A549 (cell line): ENCODE data around the gene MGRN1.

Source experiments
- BHLHE40 ChIP-seq: IDR thresholded peaks from 2 replicates; pipeline ENCODE4 v1.6.1; 2012; ENCODE audit warnings: low read depth, low read length, inconsistent platforms
- CHD4 ChIP-seq: fragments of 200-600 bp; sonication (generic); IDR thresholded peaks from 2 replicates; pipeline ENCODE4 v1.6.1; 2016; ENCODE audit warnings: antibody characterized with exemption, mild to moderate bottlenecking, borderline replicate concordance
- ESRRA ChIP-seq: fragments of 150-350 bp; IDR thresholded peaks from 2 replicates; pipeline ENCODE4 v1.6.1; 2014; ENCODE audit warnings: mild to moderate bottlenecking, low read length, borderline replicate concordance
- HDAC2 ChIP-seq: fragments of 200-600 bp; sonication (generic); IDR thresholded peaks from 2 replicates; pipeline ENCODE4 v1.6.1; 2016
- KDM1A ChIP-seq: fragments of 200-600 bp; sonication (generic); IDR thresholded peaks from 2 replicates; pipeline ENCODE4 v1.6.1; 2016; ENCODE audit warnings: low read depth, mild to moderate bottlenecking
- KDM5A ChIP-seq: fragments of 200-600 bp; sonication (generic); IDR thresholded peaks from 2 replicates; pipeline ENCODE4 v1.6.1; 2016; ENCODE audit warnings: antibody characterized with exemption, mild to moderate bottlenecking
- MYC ChIP-seq: IDR thresholded peaks from 2 replicates; pipeline ENCODE4 v1.6.1; 2012; ENCODE audit warnings: mild to moderate bottlenecking, inconsistent platforms, low read length, improper control_type of control experiment, borderline replicate concordance
- NR3C1 ChIP-seq: fragments of >200 bp; sonication (Bioruptor Twin); formaldehyde crosslinking; IDR thresholded peaks from 3 replicates; pipeline ENCODE4 v1.6.1; 2017
- POLR2A ChIP-seq: IDR thresholded peaks from 2 replicates; pipeline ENCODE4 v1.6.1; 2012; ENCODE audit warnings: mild to moderate bottlenecking, low read length
- RFX5 ChIP-seq: fragments of 450-650 bp; IDR thresholded peaks from 2 replicates; pipeline ENCODE4 v1.7.1; 2014; ENCODE audit warnings: antibody characterized with exemption, mild to moderate bottlenecking, moderate library complexity
- TF ChIP-seq, protein P1 (sequence below): fragments of >200 bp; sonication (Bioruptor Twin); formaldehyde crosslinking; IDR thresholded peaks from 3 replicates; pipeline ENCODE4 v1.5.1; 2016
- TF ChIP-seq, protein P2 (sequence below): fragments of 200-600 bp; sonication (generic); IDR thresholded peaks from 2 replicates; pipeline ENCODE4 v1.6.1; 2016; ENCODE audit warnings: antibody characterized with exemption, mild to moderate bottlenecking, moderate library complexity
- TF ChIP-seq, protein P3 (sequence below): IDR thresholded peaks from 2 replicates; pipeline ENCODE4 v1.6.1; 2012
- TF ChIP-seq, protein P4 (sequence below): fragments of 450-650 bp; IDR thresholded peaks from 2 replicates; pipeline ENCODE4 v1.6.1; 2014; ENCODE audit warnings: antibody characterized with exemption

DNA sequence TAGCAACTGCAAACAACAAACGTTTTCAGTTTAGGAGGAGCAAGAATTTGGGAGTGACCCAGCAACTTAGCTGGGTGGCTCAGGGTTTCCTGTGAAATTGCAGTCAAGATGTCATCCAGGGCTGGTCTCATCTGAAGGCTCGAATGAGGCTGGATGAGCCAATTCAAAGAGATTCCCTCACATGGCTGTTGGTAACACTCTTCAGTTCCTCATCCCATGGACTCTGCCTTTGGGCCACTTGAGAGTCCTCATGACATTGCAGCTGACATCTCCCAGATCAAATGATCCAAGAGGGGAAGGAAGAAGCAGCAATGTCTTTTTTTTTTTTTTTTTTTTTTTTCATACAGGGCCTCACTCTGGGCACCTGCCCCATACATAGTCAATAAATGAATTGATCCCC, 36.2 kb upstream of the MGRN1 start:
- TF ChIP-seq, protein P1, sequence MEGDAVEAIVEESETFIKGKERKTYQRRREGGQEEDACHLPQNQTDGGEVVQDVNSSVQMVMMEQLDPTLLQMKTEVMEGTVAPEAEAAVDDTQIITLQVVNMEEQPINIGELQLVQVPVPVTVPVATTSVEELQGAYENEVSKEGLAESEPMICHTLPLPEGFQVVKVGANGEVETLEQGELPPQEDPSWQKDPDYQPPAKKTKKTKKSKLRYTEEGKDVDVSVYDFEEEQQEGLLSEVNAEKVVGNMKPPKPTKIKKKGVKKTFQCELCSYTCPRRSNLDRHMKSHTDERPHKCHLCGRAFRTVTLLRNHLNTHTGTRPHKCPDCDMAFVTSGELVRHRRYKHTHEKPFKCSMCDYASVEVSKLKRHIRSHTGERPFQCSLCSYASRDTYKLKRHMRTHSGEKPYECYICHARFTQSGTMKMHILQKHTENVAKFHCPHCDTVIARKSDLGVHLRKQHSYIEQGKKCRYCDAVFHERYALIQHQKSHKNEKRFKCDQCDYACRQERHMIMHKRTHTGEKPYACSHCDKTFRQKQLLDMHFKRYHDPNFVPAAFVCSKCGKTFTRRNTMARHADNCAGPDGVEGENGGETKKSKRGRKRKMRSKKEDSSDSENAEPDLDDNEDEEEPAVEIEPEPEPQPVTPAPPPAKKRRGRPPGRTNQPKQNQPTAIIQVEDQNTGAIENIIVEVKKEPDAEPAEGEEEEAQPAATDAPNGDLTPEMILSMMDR, result no peak
- TF ChIP-seq POLR2A (no peak), KDM5A (no peak), HDAC2 (no peak), NR3C1 (no peak), MYC (no peak), ESRRA (no peak), BHLHE40 (no peak), CHD4 (no peak), RFX5 (no peak), KDM1A (no peak)
- TF ChIP-seq, protein P2, sequence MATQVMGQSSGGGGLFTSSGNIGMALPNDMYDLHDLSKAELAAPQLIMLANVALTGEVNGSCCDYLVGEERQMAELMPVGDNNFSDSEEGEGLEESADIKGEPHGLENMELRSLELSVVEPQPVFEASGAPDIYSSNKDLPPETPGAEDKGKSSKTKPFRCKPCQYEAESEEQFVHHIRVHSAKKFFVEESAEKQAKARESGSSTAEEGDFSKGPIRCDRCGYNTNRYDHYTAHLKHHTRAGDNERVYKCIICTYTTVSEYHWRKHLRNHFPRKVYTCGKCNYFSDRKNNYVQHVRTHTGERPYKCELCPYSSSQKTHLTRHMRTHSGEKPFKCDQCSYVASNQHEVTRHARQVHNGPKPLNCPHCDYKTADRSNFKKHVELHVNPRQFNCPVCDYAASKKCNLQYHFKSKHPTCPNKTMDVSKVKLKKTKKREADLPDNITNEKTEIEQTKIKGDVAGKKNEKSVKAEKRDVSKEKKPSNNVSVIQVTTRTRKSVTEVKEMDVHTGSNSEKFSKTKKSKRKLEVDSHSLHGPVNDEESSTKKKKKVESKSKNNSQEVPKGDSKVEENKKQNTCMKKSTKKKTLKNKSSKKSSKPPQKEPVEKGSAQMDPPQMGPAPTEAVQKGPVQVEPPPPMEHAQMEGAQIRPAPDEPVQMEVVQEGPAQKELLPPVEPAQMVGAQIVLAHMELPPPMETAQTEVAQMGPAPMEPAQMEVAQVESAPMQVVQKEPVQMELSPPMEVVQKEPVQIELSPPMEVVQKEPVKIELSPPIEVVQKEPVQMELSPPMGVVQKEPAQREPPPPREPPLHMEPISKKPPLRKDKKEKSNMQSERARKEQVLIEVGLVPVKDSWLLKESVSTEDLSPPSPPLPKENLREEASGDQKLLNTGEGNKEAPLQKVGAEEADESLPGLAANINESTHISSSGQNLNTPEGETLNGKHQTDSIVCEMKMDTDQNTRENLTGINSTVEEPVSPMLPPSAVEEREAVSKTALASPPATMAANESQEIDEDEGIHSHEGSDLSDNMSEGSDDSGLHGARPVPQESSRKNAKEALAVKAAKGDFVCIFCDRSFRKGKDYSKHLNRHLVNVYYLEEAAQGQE, result no peak
- TF ChIP-seq, protein P3, sequence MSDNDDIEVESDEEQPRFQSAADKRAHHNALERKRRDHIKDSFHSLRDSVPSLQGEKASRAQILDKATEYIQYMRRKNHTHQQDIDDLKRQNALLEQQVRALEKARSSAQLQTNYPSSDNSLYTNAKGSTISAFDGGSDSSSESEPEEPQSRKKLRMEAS, result no peak
- TF ChIP-seq, protein P4, sequence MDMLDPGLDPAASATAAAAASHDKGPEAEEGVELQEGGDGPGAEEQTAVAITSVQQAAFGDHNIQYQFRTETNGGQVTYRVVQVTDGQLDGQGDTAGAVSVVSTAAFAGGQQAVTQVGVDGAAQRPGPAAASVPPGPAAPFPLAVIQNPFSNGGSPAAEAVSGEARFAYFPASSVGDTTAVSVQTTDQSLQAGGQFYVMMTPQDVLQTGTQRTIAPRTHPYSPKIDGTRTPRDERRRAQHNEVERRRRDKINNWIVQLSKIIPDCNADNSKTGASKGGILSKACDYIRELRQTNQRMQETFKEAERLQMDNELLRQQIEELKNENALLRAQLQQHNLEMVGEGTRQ, result no peak
